HG02623 (cell line): Measurements from ENCODE around the gene MYO1C.
"Not testable (repeated sequence)": the region's sequence is repeated elsewhere in the genome, so short reads cannot be mapped to it uniquely, and the experiment has no call there.

Experiments
- ATAC-seq: cut with Tn5 transposase; IDR thresholded peaks from one replicate; pipeline ENCODE4 v1.9.1; 2021; ENCODE audit warnings: moderate library complexity; ENCODE audit not compliant: unreplicated experiment

Gene MYO1C

GRCh38 chr17:1431631-1432104 is 60.8 kb downstream of the MYO1C start:
- no peak for ATAC-seq

GRCh38 chr17:1423456-1424135 is 68.9 kb downstream of the MYO1C start:
- no peak for ATAC-seq

GRCh38 chr17:1422885-1423284 is 69.6 kb downstream of the MYO1C start:
- no peak for ATAC-seq

- no peak for ATAC-seq
These were observed 71.0 kb downstream of the MYO1C start for GRCh38 chr17:1421470-1421869.

GRCh38 chr17:1420981-1421380 is 71.5 kb downstream of the MYO1C start:
- no peak for ATAC-seq

- no peak for ATAC-seq
These were observed 72.3 kb downstream of the MYO1C start for GRCh38 chr17:1420163-1420562.

- not testable (repeated sequence) for ATAC-seq
These were observed 74.0 kb downstream of the MYO1C start for GRCh38 chr17:1418476-1418875.

GRCh38 chr17:1416414-1416813 is 76.1 kb downstream of the MYO1C start:
- no peak for ATAC-seq

GRCh38 chr17:1414634-1415033 is 77.9 kb downstream of the MYO1C start:
- no peak for ATAC-seq
